HG03060 (cell line): ENCODE data around the gene ADAMTS9.

Source experiments
- ATAC-seq: cut with Tn5 transposase; IDR thresholded peaks from one replicate; pipeline ENCODE4 v1.9.1; 2021; ENCODE audit warnings: low read depth, moderate number of reproducible peaks; ENCODE audit not compliant: unreplicated experiment

ADAMTS9 gene, protein sequence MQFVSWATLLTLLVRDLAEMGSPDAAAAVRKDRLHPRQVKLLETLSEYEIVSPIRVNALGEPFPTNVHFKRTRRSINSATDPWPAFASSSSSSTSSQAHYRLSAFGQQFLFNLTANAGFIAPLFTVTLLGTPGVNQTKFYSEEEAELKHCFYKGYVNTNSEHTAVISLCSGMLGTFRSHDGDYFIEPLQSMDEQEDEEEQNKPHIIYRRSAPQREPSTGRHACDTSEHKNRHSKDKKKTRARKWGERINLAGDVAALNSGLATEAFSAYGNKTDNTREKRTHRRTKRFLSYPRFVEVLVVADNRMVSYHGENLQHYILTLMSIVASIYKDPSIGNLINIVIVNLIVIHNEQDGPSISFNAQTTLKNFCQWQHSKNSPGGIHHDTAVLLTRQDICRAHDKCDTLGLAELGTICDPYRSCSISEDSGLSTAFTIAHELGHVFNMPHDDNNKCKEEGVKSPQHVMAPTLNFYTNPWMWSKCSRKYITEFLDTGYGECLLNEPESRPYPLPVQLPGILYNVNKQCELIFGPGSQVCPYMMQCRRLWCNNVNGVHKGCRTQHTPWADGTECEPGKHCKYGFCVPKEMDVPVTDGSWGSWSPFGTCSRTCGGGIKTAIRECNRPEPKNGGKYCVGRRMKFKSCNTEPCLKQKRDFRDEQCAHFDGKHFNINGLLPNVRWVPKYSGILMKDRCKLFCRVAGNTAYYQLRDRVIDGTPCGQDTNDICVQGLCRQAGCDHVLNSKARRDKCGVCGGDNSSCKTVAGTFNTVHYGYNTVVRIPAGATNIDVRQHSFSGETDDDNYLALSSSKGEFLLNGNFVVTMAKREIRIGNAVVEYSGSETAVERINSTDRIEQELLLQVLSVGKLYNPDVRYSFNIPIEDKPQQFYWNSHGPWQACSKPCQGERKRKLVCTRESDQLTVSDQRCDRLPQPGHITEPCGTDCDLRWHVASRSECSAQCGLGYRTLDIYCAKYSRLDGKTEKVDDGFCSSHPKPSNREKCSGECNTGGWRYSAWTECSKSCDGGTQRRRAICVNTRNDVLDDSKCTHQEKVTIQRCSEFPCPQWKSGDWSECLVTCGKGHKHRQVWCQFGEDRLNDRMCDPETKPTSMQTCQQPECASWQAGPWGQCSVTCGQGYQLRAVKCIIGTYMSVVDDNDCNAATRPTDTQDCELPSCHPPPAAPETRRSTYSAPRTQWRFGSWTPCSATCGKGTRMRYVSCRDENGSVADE (N-terminal part only)

DNA sequence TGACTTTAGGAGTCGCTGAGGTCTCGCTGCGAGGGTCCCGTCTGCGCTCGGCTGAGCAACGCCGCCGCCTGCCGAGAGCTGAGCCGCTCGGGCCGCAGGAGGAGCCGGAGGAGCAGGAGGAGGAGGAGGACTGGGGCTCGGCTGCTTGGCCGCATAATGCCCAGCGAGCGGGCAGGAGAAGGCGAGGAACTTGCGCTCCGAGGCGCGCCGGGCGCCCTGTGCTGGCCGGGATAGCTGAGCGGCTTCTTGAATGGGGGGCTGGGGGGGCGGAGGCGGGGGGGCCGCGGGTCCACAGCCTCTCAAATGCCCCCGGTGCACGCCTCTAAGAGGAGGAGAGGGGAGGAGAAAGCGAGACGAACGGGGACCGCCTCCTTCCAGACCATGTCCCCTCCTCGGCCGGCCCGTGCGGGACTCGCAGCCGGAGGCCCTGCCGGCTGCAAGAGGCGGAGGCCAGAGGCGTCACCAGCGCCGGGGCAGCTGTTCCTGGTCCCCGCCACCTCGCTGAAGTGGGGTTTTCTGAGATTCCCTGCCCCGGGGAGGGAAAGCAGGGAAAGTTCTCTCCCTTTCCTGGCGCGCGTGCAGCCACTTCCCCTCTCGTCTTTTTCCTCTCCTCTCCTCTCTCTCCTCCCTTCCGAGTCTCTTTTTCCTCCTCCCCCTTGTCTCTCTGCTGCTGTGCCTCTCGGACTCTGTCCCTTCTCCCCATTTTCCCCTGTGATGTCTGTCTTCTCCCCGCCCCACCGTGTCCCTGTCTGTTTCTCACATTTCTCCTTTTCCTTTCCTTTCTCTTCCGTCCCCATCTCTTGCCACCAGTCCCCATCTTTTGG is at the start of gene ADAMTS9:
ADAMTS9 (minus strand) TSS at position 220 of the 824 bp plus-strand sequence. CDS start 343 bp downstream, outside the sequence.
- ATAC-seq, result no peak

DNA sequence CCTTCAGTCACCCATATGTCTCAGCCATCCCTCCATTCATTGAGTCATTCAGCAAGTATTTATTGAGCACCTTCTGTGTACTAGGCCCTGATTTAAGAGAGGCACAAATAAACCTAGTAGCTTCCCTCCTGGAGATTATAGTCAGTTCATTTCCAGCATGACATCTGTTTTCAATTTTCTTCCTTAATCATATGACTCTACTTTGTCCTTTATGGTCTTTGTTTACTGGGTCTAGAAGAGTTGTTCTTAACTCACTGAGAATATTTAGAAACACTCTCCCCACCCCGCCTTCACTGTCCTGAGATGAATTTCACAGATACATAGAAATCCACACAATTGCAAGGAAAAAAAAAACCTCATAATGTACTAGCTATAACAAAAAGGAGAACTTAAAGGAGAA is 44.8 kb upstream of the ADAMTS9 start:
- ATAC-seq, result no peak

DNA sequence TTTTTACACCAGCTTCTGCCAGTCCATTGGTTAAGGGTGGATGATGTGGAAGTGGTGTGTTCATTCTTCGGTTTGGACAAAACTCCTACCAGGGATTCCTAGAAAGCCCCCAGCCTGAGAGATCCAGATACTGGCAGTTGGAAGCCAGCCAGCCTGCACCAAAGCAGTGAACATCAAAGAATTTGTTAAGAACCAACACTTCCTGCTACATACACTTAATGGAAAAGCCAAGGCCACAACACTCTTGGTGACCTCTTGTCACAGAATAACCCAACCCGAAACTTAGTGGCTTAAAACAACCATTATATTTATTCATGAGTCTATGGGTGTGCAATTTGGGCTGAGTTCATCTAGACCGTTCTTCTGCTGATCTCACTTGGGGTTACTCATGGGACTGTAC is 42.9 kb upstream of the ADAMTS9 start:
- no peak for ATAC-seq

DNA sequence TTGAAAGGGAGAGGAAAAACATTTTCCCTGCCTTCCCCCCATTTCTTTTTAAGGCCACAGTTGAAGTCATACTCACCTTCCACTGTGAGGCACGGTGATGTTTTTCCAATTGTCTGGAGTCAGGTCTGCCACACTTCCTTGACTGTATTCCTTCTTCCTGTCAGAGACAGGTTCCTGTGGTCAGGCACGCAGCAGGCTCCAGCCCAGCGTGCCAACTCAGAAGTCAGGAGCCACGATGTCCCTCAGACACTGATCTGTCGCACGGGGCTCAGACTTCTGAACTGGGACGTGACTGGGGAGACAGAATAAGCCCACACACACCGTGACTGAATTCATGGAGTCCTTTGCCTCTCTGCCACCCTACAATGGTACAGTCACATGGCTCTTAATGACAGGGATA is 41.2 kb upstream of the ADAMTS9 start:
- no peak for ATAC-seq

DNA sequence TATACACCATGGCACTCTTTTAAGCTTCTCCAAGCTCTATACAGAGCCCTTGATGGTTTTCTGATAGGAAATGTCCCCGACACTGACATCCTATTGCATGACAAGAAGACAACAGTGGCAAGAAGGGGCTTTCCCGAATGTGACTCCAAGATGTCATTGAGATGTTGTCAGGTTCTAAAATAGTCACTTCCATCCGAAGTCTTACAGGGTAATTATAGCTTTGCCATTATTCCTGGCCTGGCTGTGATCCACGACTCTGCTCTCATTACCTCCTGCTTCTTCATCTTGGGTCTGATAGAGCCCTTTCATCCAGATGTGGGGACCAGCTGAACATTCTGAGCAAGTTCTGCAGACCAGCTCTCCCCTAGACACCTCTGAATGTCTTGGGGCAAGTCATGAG is 40.6 kb upstream of the ADAMTS9 start:
- ATAC-seq, result no peak

DNA sequence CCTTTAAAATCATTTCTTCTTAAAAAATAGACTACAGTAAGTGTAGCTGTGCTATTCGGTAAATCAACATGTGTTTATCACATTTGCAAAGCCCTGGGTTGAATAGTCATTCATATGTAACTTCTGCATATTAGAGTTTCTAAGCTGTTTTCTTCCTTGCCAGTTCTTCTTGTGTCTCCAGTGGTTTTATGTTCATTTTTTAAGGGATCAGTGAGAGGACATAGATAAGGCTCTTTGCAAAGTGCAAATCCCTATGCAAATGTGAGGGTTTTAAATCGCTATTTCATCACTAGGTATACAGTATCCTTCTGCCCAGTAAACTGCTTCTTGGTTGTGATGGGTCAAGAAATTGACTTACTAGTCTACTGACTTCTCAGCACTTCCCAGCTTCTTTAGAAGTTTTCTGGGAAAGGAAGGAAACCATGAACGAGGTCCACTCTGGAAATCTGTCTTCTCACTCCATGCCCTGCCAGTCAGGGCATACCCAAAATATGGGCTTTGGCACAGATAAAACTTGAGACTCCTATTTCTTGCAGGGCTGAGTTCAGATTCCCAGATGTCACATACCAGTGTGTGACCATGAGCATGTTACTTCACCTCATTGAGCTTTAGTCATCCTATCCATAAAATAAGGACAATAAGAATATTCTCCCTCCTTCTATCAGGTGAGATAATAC is 38.8 kb upstream of the ADAMTS9 start:
- ATAC-seq, result no peak

DNA sequence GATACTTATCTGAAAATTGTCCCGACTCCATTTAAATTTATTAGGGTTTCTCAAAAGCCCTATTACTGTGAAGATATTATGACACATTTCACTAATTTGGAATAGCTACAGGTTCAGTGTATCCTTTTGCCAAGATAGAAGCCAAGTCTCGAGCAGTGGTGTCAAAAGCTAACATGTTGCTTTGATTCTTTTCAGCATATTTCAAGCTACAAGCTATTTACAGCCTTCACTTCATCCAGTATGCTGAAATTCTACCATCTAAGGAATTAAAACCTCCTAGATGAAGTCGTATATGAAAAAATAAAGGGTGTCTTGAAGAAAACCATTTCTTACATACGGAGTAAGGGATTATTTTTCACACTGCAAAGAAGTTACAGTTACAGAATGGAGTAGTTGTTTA is 31.2 kb upstream of the ADAMTS9 start:
- ATAC-seq, result no peak

DNA sequence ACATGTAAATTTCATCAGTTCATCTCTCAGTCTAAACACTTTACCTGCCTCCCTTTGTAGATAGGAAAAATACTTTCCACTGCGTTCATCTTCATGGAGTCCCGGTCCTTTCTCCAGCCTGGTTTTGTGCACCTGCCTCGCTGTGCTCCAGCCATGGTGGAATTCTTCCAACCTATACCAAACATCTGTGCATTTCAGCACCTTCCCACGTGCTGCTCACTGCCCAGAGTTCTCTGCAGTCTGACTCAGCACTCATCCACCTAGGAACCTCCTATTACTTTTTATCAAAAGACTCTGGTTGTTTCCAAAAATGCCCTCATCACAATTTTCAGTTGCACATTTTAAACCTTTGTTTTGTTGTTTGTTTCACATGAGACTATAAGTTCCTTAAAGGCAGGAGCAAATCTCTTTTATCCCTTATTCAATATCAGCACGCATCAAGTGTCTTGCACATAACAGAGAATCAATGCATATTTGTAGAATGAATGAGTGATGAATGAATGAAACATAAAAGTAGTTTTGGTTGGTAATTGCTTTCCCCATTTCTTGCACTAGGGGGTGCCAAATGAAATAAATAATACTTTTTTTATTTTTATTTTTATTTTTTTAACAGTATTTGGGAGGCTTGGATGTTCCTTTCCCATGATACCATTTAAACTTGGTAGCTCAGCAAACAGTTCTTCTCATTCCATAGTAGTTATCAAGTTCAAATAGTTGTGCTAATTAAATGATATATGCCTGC is 30.2 kb upstream of the ADAMTS9 start:
- no peak for ATAC-seq

DNA sequence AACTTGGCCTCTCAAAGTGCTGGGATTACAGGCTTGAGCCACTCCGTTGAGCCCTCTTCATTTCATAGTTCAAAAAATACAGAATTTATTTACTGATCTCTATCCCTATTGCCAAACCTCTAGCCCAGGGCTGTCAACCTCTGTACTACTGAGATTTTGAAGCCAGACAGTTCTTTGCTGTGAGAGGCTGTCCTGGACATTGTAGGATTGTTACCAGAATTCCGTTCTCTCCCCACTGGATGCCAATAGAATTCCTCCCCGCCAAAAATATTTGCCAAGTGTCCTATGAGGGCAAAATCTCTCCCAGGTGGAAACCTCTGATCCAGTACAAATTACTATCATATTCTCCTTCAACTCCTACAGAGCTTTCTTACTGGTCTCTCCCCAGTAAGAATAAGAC is 29.6 kb upstream of the ADAMTS9 start:
- no peak for ATAC-seq

DNA sequence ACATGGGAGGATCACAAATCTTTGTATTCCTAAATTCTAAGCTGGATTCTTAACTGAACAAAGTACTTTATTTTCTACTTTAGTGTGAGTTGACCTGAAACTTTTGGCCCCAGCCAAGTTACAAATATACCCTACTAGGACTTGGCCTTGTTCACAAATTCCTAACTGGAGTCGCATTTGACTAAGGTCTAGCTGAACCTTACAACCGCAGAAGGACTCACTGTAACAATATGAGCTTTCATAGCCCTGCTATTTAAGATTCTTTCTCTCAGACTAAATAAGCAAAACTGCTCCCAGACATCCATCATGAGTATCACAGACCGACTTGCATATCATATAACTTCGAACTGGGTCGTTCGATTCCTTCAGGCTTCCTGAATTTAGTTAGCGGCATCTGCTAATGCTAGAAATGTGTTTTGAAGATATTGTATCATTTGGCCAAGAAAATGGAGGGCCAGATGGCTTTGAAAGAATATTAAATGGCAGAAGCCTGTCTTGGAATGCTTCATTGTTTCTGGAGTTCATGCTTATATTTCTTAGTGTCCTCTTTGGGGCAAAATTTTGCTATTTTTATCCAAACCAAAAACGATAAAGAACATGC is 28.4 kb upstream of the ADAMTS9 start:
- ATAC-seq, result no peak

DNA sequence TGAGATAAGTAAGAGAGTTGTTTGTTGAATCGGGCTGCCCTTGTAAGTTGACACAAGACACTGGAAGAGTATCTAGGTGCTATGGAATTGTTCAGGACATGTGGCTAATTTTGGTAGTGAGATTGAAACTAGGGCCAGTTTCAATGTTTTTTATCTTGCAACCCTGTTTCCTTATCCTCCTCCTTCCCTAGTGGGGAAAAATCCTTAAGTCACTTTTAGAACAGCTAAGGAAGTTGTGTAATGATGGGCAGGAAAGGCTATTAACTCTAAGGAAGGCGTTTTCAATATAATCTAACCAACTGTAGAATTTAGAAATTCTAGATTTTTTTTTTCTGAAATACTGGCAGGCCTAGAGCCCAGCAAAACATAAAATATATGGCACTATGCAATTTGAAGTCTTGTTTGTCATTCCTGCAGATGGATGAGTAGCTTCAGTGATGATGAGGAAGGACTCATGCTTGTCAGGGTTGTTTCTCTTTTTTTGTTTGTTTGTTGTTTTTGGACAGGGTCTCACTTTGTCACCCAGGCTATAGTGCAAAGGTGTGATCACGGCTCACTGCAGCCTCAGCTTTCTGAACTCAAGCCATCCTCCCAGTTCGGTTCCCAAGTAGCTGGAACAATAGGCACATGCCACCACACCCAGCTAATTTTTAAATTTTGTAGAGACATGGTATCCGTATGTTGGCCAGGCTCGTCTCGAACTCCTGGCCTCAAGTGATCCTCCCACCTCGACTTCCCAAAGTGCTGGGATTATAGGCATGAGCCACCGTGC is 27.6 kb upstream of the ADAMTS9 start:
- no peak for ATAC-seq

DNA sequence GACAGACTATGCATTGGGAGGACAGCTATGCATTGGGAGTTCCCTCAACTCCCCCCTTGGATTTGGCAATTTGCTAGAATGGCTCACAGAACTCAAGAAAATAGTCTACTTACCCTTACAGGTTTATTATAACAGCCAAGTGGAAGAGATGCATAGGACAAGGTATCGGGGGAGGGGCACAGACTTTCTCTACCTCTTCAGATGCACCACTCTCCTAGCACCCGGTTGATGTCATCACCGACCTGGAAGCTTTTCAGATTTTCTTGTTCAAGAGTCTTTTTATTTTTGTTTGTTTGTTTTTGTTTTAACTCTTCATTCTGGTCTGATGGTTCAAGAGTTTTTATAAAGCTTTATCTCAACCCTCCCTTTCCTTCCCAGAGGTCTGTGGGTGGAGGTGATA is 20.7 kb upstream of the ADAMTS9 start:
- no peak for ATAC-seq

DNA sequence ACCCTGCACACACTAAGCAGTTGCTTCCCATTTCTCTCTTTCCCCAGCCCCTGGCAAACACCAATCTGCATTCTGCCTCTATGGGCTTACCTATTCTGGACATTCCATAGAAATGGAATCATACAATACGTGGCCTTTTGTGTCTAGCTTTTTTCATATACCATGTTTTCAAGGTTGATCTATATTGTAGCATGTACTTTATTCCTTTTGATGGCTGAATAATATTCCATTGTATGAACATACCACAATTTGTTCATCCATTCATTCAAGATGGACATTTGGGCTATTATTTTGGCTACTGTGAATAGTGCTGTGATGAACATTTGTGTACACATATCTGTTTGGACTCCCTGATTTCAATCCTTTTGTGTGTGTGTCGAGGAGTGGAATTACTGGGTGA is 18.1 kb upstream of the ADAMTS9 start:
- no peak for ATAC-seq

DNA sequence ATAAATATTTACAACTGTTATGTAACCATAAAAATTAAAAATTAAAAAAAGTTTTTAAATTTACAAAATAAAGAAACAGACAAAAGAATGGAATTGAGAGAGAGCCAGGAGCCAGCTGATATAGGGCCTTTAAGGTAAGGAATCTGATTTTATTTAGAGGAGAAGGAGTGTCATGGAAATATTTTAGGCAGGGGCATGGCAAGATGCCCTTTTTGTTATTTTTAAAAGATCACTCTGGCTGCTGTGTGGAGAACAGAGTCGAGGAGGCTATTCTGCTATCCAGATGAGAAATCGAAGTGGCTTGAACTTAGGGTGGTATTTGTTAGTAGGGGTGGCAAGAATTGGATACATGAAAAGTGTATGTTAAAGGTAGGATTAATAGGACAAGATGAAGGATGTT is 9.1 kb upstream of the ADAMTS9 start:
- no peak for ATAC-seq

DNA sequence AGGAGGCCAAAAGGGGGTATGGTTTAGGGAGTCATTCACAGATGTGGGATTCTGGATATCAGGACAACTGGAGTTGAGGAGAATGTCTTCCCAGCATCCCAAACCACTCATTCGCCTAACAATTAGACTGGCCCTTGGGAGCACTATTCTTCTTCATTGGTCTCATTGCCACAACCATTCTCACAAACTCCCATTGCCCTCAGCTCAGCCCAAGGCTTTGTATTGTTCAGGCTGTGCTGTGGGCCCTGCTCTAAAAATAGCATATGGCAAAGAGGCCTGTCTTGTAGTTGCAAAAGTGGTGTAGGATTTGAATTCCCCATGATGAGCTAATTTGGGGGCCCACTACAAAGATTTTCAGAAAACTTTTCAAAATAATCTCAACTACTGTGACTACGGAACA is 6.3 kb upstream of the ADAMTS9 start:
- ATAC-seq, result no peak

DNA sequence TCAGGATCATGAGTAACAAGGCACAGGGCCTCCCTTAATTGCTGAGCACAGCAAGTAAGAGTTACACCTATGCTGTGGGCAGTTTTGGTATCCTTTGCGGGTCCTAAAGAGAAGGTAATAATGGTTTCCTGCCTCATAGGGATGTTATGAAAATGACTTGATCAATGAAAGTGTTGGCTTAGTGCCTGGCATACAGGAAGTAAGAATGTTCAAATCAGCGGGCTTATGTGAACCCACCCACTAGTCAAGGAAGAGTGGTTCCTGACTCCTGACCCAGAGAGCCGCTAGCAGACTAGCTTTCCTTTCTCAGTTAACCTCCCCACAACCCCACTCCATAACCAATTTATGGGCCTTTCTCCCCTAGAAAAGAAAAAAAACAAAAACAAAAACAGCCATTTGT is 5.2 kb upstream of the ADAMTS9 start:
- ATAC-seq, result no peak

DNA sequence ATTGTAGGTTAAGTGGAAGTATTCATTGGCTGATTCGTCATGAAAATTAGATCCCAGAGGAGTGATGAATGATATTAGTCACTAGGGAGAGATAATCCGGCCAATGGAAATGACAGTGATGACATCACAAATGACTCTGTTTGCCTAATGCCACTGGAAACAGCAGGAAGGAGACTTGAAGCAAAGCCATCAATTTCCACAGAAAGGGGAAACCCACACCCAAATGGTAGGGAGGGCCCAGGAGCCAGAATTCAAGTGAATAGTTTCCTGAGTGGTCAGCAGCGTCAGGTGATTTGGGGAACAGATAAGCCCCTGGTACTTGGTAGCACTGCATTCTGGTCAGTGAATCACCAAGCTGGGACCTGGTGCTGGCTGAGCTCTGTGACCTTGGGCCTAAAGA is 3.3 kb upstream of the ADAMTS9 start:
- no peak for ATAC-seq
